HEK293 (cell line): ENCODE results near the gene DAP.

Experiments
- CTCF ChIP-seq: fragments of 450-650 bp; formaldehyde crosslinking; IDR thresholded peaks from 2 replicates; pipeline ENCODE4 v1.5.1; 2016; ENCODE audit warnings: missing biosample characterization, missing genetic modification characterization
- KLF16 ChIP-seq: fragments of 450-650 bp; formaldehyde crosslinking; IDR thresholded peaks from 2 replicates; pipeline ENCODE4 v1.5.1; 2017; ENCODE audit warnings: missing biosample characterization, missing genetic modification characterization
- KLF9 ChIP-seq: fragments of 450-650 bp; formaldehyde crosslinking; IDR thresholded peaks from 2 replicates; pipeline ENCODE4 v1.5.1; 2016; ENCODE audit warnings: missing biosample characterization, missing genetic modification characterization, low read depth
- MZF1 ChIP-seq: fragments of 450-650 bp; formaldehyde crosslinking; IDR thresholded peaks from 2 replicates; pipeline ENCODE4 v1.5.1; 2017; ENCODE audit warnings: missing biosample characterization, missing genetic modification characterization, borderline replicate concordance
- TCF7L2 ChIP-seq: IDR thresholded peaks from 2 replicates; pipeline ENCODE4 v1.6.1; 2011; ENCODE audit warnings: low read depth, mild to moderate bottlenecking, inconsistent platforms, low read length, moderate library complexity, borderline replicate concordance
- YY1 ChIP-seq: fragments of 450-650 bp; formaldehyde crosslinking; IDR thresholded peaks from 2 replicates; pipeline ENCODE4 v1.5.1; 2018; ENCODE audit warnings: missing biosample characterization, missing genetic modification characterization
- ZBTB44 ChIP-seq: fragments of 450-650 bp; IDR thresholded peaks from 2 replicates; pipeline ENCODE4 v1.5.1; 2018; ENCODE audit warnings: missing biosample characterization, mild to moderate bottlenecking, missing genetic modification characterization
- ZNF169 ChIP-seq: fragments of 450-650 bp; formaldehyde crosslinking; IDR thresholded peaks from 2 replicates; pipeline ENCODE4 v1.5.1; 2016; ENCODE audit warnings: missing biosample characterization, missing genetic modification characterization
- ZNF214 ChIP-seq: fragments of 450-650 bp; formaldehyde crosslinking; IDR thresholded peaks from 2 replicates; pipeline ENCODE4 v1.5.1; 2017; ENCODE audit warnings: missing biosample characterization, mild to moderate bottlenecking, missing genetic modification characterization, borderline replicate concordance
- ZNF629 ChIP-seq: fragments of 450-650 bp; formaldehyde crosslinking; IDR thresholded peaks from 2 replicates; pipeline ENCODE4 v1.5.1; 2017; ENCODE audit warnings: missing biosample characterization, missing genetic modification characterization

GRCh38 chr5:10695759-10696543 lies 65.1 kb downstream of the DAP start:
- TF ChIP-seq CTCF (tag by site-specific recombination) (no peak), MZF1 (tag by site-specific recombination) (no peak), YY1 (tag by site-specific recombination) (no peak), ZNF629 (tag by site-specific recombination) (no peak), KLF16 (no peak), ZBTB44 (tag by site-specific recombination) (no peak), ZNF214 (tag by site-specific recombination) (no peak), TCF7L2 (no peak), ZNF169 (tag by site-specific recombination) (no peak), KLF9 (tag by site-specific recombination) (no peak)
